H1 (cell line): ENCODE results near the gene NDUFAF7. TPM values are rescaled to one million over a fixed set of nuclear protein-coding genes. Genes with fewer than 3 reads are reported as not detected.

Experiments used
- ATF2 ChIP-seq: IDR thresholded peaks from 2 replicates; pipeline ENCODE4 v1.6.1; 2012; ENCODE audit warnings: low read length, inconsistent platforms
- ATF3 ChIP-seq: IDR thresholded peaks from 2 replicates; pipeline ENCODE4 v1.6.1; 2011; ENCODE audit warnings: low read depth, mild to moderate bottlenecking, low read length; ENCODE audit not compliant: insufficient read depth
- CBX8 ChIP-seq: fragments of 300-800, 300-1000 bp; sonication (generic); IDR thresholded peaks from 2 replicates; pipeline ENCODE4 v1.7.1; 2016; ENCODE audit warnings: low read depth, low read length, borderline replicate concordance
- RFX5 ChIP-seq: IDR thresholded peaks from 2 replicates; pipeline ENCODE4 v1.6.1; 2011; ENCODE audit warnings: low read depth, low read length, improper control_type of control experiment, borderline replicate concordance
- TAF7 ChIP-seq: optimal IDR thresholded peaks from 2 replicates; pipeline ENCODE3; 2011; ENCODE audit warnings: low read depth, mild to moderate bottlenecking, inconsistent platforms, low read length, moderate library complexity, borderline replicate concordance
- polyA plus RNA-seq, 7 experiments: library from polyadenylated mRNA; depleted of rRNA in 3 of 7; stranded (reverse) in 5 of 7; unstranded in 2 of 7; fragments of >200 nt in 5 of 7; fragments of 200-250 nt in 2 of 7; gene quantifications; 1 replicate in 5 of 7; 2 replicates in 1 of 7; 4 replicates in 1 of 7; pipeline versions ENCODE4 v1.2.1 to v1.2.3, GENCODE V29; 2011 to 2013; ENCODE audit warnings: missing spikeins in 2 of 7, mixed read lengths in 2 of 7
- total RNA-seq: library from RNA; stranded (reverse); fragmentation: NEBNext Ultra II Directional; extraction: Animal tissue kit (Norgen Biotek cat#: 25700); gene quantifications from 2 replicates; pipeline ENCODE4 v1.2.1, GENCODE V29; 2021

NDUFAF7 gene
- total and polyA plus RNA-seq, 2 of the 8 experiments (the other 6 are each of a cell fraction or from before 2014, with no cell fraction given): 50.2 to 56.0 TPM

- TF ChIP-seq TAF7 (no peak), CBX8 (no peak), RFX5 (no peak), ATF3 (no peak), ATF2 (no peak)
- TF ChIP-seq, all 59 proteins: peak for 0
Observed at GRCh38 chr2:37188570-37188969, 42.9 kb upstream of the NDUFAF7 start, which contains the start of gene SULT6B1 (continued).
